ENCODE data around the gene TMEM40.

The TMEM40 gene

GRCh38 chr3:12700800-12701199, 58.3 kb downstream of the TMEM40 start:
- no peak for TF ChIP-seq CTCF (IDR thresholded peaks at IDR 0.05; ENCODE audit: low read depth, low read length, missing control alignments)
- H3K4me3 ChIP-seq (ENCODE audit: low read depth, low read length), result no peak overlapping the region
- no peak for DNase-seq (ENCODE audit: low read depth)

- DNase-seq (ENCODE audit: low read depth), result no peak
- no peak for TF ChIP-seq CTCF (IDR thresholded peaks at IDR 0.05; ENCODE audit: low read depth, low read length, missing control alignments)
- H3K4me3 ChIP-seq (ENCODE audit: low read depth, low read length), result no peak overlapping the region
Measured at GRCh38 chr3:12695916-12696315, 63.1 kb downstream of the TMEM40 start.

GRCh38 chr3:12695112-12695511, 63.9 kb downstream of the TMEM40 start:
- H3K4me3 ChIP-seq (ENCODE audit: low read depth, low read length), result no peak overlapping the region
- DNase-seq (ENCODE audit: low read depth), result no peak
- TF ChIP-seq CTCF (IDR thresholded peaks at IDR 0.05; ENCODE audit: low read depth, low read length, missing control alignments), result no peak

GRCh38 chr3:12692444-12692843, 66.6 kb downstream of the TMEM40 start:
- no peak for DNase-seq (ENCODE audit: low read depth)
- no peak overlapping the region for H3K4me3 ChIP-seq (ENCODE audit: low read depth, low read length)
- no peak for TF ChIP-seq CTCF (IDR thresholded peaks at IDR 0.05; ENCODE audit: low read depth, low read length, missing control alignments)

GRCh38 chr3:12689997-12690711, 68.9 kb downstream of the TMEM40 start:
- DNase-seq (ENCODE audit: low read depth), result no peak
- no peak overlapping the region for H3K4me3 ChIP-seq (ENCODE audit: low read depth, low read length)
- TF ChIP-seq CTCF (IDR thresholded peaks at IDR 0.05; ENCODE audit: low read depth, low read length, missing control alignments), result no peak

- no peak for TF ChIP-seq CTCF (IDR thresholded peaks at IDR 0.05; ENCODE audit: low read depth, low read length, missing control alignments)
- no peak for DNase-seq (ENCODE audit: low read depth)
- no peak overlapping the region for H3K4me3 ChIP-seq (ENCODE audit: low read depth, low read length)
Measured at GRCh38 chr3:12687948-12688347, 71.1 kb downstream of the TMEM40 start.

- no peak for TF ChIP-seq CTCF (IDR thresholded peaks at IDR 0.05; ENCODE audit: low read depth, low read length, missing control alignments)
- H3K4me3 ChIP-seq (ENCODE audit: low read depth, low read length), result no peak overlapping the region
- DNase-seq (ENCODE audit: low read depth), result no peak
Measured at GRCh38 chr3:12686096-12686495, 73.0 kb downstream of the TMEM40 start.

Measured in GM12864 (cell line).